OCI-LY3 (cell line): ENCODE measurements around the gene ANKDD1B.

Source experiments
- H2AFZ ChIP-seq: fragments of 200-600, 300-600 bp; shearing (Covaris generic); 2 replicates; pipeline ENCODE4 v1.6.0; 2014; ENCODE audit warnings: antibody characterized with exemption, low read depth, low read length
- H3K27ac ChIP-seq: fragments of 200-600, 300-600 bp; sonication (generic); 2 replicates; pipeline ENCODE4 v1.5.1; 2014; ENCODE audit warnings: mild to moderate bottlenecking, low read length, moderate library complexity, mixed read lengths
- H3K27me3 ChIP-seq: fragments of 200-600, 300-600 bp; sonication (generic); 2 replicates; pipeline ENCODE4 v1.6.1; 2014; ENCODE audit warnings: low read depth, low read length, mixed read lengths
- H3K36me3 ChIP-seq: fragments of 200-600, 300-600 bp; sonication (generic); replicated peaks from 2 replicates; pipeline ENCODE3; 2014; ENCODE audit warnings: low read depth, low read length, mixed read lengths
- H3K4me1 ChIP-seq: fragments of 300-600, 200-600 bp; sonication (generic); 2 replicates; pipeline ENCODE4 v1.6.1; 2014; ENCODE audit warnings: low read length, mixed read lengths
- H3K4me2 ChIP-seq: fragments of 200-600, 300-600 bp; sonication (generic); 2 replicates; pipeline ENCODE4 v1.6.1; 2014; ENCODE audit warnings: low read length, mixed read lengths
- H3K4me3 ChIP-seq: fragments of 300-600, 200-600 bp; sonication (generic); 2 replicates; pipeline ENCODE4 v1.5.1; 2014; ENCODE audit warnings: antibody characterized with exemption, mild to moderate bottlenecking, low read length, moderate library complexity
- H3K79me2 ChIP-seq: fragments of 300-600, 200-600 bp; shearing (Covaris generic); 2 replicates; pipeline ENCODE4 v1.6.1; 2014; ENCODE audit warnings: mild to moderate bottlenecking, low read length, mixed read lengths
- H3K9ac ChIP-seq: fragments of 300-600, 200-600 bp; shearing (Covaris generic); 2 replicates; pipeline ENCODE4 v1.6.0; 2014; ENCODE audit warnings: mild to moderate bottlenecking, low read length, moderate library complexity
- H3K9me3 ChIP-seq: fragments of 200-600, 300-600 bp; shearing (Covaris generic); 2 replicates; pipeline ENCODE4 v1.6.1; 2014; ENCODE audit warnings: low read length, mixed read lengths; ENCODE audit not compliant: insufficient read depth
- H4K20me1 ChIP-seq: fragments of 200-600, 300-600 bp; sonication (generic); 2 replicates; pipeline ENCODE4 v1.6.1; 2016; ENCODE audit warnings: low read length, mixed read lengths; ENCODE audit not compliant: insufficient read depth
- EZH2phosphoT487 ChIP-seq: fragments of 200-600 bp; shearing (Covaris generic); IDR thresholded peaks from 2 replicates; pipeline ENCODE4 v1.6.1; 2018; ENCODE audit warnings: antibody characterized with exemption, mixed run types, low read depth
- TF ChIP-seq, protein P1 (sequence below): fragments of 200-600, 300-600 bp; sonication (generic); IDR thresholded peaks from 2 replicates; pipeline ENCODE4 v1.5.1; 2014; ENCODE audit warnings: antibody characterized with exemption, low read length, low read depth

Gene ANKDD1B

DNA sequence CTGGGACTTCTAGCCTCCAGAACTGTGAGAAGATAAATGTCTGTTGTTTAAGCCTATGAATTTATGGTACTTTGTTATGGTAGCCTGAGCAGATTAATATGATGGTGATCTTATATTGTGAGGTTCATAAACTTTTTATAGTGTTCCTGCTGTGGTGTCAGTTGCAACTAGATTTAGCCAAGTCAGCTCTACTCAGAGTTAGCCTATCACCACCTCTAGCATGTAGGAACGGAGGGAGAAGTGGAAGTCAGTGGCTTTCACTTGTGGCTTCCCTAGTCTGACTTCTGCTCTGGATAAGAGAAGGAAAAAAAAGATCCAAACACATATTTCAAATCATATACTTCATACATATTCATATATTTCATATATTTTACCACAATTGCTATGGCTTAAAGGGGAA, 99.4 kb downstream of the ANKDD1B start:
- TF ChIP-seq, protein P1, sequence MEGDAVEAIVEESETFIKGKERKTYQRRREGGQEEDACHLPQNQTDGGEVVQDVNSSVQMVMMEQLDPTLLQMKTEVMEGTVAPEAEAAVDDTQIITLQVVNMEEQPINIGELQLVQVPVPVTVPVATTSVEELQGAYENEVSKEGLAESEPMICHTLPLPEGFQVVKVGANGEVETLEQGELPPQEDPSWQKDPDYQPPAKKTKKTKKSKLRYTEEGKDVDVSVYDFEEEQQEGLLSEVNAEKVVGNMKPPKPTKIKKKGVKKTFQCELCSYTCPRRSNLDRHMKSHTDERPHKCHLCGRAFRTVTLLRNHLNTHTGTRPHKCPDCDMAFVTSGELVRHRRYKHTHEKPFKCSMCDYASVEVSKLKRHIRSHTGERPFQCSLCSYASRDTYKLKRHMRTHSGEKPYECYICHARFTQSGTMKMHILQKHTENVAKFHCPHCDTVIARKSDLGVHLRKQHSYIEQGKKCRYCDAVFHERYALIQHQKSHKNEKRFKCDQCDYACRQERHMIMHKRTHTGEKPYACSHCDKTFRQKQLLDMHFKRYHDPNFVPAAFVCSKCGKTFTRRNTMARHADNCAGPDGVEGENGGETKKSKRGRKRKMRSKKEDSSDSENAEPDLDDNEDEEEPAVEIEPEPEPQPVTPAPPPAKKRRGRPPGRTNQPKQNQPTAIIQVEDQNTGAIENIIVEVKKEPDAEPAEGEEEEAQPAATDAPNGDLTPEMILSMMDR: no peak
- TF ChIP-seq EZH2phosphoT487: no peak
- Histone ChIP-seq H3K79me2 (peaks cover 52% of the 10 kb centered on the region), H3K4me2 (no peak overlapping the region), H2AFZ (no peak overlapping the region), H3K27ac (no peak overlapping the region), H3K9ac (no peak overlapping the region), H3K4me1 (peaks cover 3% of the 10 kb centered on the region), H3K27me3 (no peaks in the 10 kb centered on the region), H3K9me3 (no peaks in the 10 kb centered on the region), H3K4me3 (no peak overlapping the region), H3K36me3 (peaks cover 12% of the 10 kb centered on the region), H4K20me1 (no peaks in the 10 kb centered on the region)

DNA sequence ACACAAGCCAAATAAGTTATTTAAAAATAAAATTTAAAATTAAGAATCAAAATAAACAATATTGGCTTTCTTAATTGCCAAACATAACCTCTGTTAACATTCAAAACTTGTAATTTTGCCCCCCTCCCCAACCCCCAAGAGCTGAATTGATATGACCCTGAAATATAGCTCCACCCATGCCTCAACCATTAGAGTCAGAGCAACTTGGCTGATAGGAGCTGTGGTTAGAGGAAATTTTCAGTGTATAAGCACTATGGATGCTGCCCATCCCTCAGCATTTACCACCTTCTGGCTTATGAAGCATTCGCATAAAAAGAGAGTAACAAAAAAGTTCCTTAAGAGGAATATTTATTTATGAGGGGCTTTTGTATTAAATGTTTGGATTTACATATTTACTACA, 99.9 kb downstream of the ANKDD1B start:
- Histone ChIP-seq H3K36me3 (peaks cover 13% of the 10 kb centered on the region), H3K27me3 (no peaks in the 10 kb centered on the region), H3K4me2 (no peak overlapping the region)

DNA sequence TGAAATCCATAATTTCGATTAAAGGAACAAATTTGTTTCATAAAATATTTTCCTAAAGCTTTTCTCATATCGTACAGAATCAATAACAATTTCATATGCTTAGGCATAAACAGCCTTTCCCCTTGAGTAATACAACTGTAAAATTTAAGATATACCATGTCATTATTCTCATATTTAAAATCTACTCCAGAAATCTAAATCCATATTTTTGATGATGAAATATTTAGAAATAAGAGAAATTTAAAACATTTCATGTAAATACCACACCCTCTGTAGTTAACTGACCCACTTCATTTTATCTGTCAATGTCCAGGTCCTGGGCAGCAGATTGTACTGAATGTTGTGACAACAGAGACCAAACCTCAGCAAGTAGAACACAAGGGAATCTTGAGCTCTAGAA, 100.8 kb downstream of the ANKDD1B start:
- peaks cover 7% of the 10 kb centered on the region for H3K4me1 ChIP-seq

More for the DNA sequence above, 99.9 kb downstream of the ANKDD1B start:
- Histone ChIP-seq H3K4me1 (peaks cover 7% of the 10 kb centered on the region), H2AFZ (no peak overlapping the region), H3K27ac (no peak overlapping the region), H3K79me2 (peaks cover 57% of the 10 kb centered on the region), H4K20me1 (no peaks in the 10 kb centered on the region), H3K9ac (no peak overlapping the region), H3K4me3 (no peak overlapping the region), H3K9me3 (no peaks in the 10 kb centered on the region)
- TF ChIP-seq, protein P1: no peak
- TF ChIP-seq EZH2phosphoT487: no peak

DNA sequence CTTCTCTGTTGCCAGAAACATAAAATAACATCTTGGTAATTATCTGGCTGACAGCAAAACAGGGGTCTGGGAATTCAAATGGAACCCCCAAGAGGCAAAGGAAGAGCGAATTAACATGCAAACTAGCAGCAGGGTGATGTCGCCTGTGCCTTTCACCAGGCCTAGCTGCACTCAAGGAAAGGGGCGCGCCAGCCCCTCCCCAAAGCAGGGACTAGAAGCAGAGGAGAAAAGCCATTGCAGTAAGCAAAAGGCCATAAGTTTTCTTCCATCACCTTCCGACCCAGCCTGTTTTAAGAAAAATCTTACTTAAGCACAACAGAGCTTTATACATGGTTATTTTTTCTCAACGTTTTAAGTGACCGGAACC, 105.4 kb downstream of the ANKDD1B start:
- no peaks in the 10 kb centered on the region for H3K9me3 ChIP-seq
- TF ChIP-seq, protein P1: no peak
- no peak for TF ChIP-seq EZH2phosphoT487
- H3K36me3 ChIP-seq: peaks cover 9% of the 10 kb centered on the region
- H3K27me3 ChIP-seq: no peaks in the 10 kb centered on the region
- peak overlapping the region; percentile 99 for H3K27ac ChIP-seq
- H3K4me3 ChIP-seq: peak overlapping the region; percentile 99
- no peaks in the 10 kb centered on the region for H4K20me1 ChIP-seq
- peak overlapping the region; percentile 80 for H2AFZ ChIP-seq
- H3K79me2 ChIP-seq: peaks cover 53% of the 10 kb centered on the region
- H3K4me2 ChIP-seq: peak overlapping the region; percentile 96
- peak overlapping the region; percentile 97 for H3K9ac ChIP-seq
- H3K4me1 ChIP-seq: peaks cover 7% of the 10 kb centered on the region

More for the DNA sequence above, 100.8 kb downstream of the ANKDD1B start:
- H3K36me3 ChIP-seq: peaks cover 13% of the 10 kb centered on the region
- H3K4me2 ChIP-seq: no peak overlapping the region
- peaks cover 65% of the 10 kb centered on the region for H3K79me2 ChIP-seq
- no peak overlapping the region for H2AFZ ChIP-seq
- no peaks in the 10 kb centered on the region for H3K27me3 ChIP-seq
- H3K4me3 ChIP-seq: no peak overlapping the region
- TF ChIP-seq, protein P1: no peak
- no peak overlapping the region for H3K9ac ChIP-seq
- no peaks in the 10 kb centered on the region for H3K9me3 ChIP-seq
- H3K27ac ChIP-seq: no peak overlapping the region
- no peaks in the 10 kb centered on the region for H4K20me1 ChIP-seq
